Frontal cortex (tissue), 4 donors: ENCODE data around the gene PKD1. TPM values are rescaled to one million over a fixed set of nuclear protein-coding genes. Genes with fewer than 3 reads are reported as not detected.
"Not testable (repeated sequence)": the region's sequence is repeated elsewhere in the genome, so short reads cannot be mapped to it uniquely, and the experiment has no call there.

Experiments
- DNase-seq, 2 donors: peaks; one replicate each; pipeline ENCODE4 v3.0.0; 2012; ENCODE audit warnings: low spot score in 2 of 2
- FAIRE-seq: peaks from 2 replicates; lab custom pipeline; 2012; peaks lifted over from hg19 to GRCh38; lab: Jason Lieb, UNC
- total RNA-seq: library from RNA; depleted of rRNA; stranded (reverse); fragments of >200 nt; gene quantifications from one replicate; pipeline ENCODE4 v1.2.3, GENCODE V29; 2014
- donor health status: control.
- donor health status: control.
- donor health status: control.

PKD1 gene
- total RNA-seq, 1 donor from 2014 or later = 58.3 TPM

GRCh38 chr16:2111412-2112335 lies 24.0 kb downstream of the PKD1 start:
- not testable (repeated sequence) for FAIRE-seq, DNase-seq

- FAIRE-seq, DNase-seq: not testable (repeated sequence)
These were observed 24.7 kb downstream of the PKD1 start for GRCh38 chr16:2111009-2111353.

GRCh38 chr16:2110332-2111008 lies 25.2 kb downstream of the PKD1 start:
- not testable (repeated sequence) for DNase-seq, FAIRE-seq

- FAIRE-seq, DNase-seq: not testable (repeated sequence)
These were observed 25.8 kb downstream of the PKD1 start for GRCh38 chr16:2109872-2110271.

DNA sequence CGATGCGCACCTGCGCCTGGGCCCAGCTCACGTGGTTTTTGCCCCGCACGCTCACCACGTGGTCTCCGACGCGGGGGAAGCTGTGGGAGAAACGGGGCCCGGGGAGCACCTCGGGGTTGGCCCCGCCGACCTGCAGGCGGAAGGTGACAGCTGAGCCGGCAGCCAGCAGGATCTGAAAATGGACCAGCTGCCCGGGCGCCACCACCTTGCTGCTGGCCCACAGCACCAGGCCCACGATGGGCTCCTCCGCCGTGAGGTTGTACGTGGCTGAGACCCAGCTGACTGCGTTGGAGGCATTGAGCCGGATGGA lies 26.5 kb downstream of the PKD1 start:
- DNase-seq, FAIRE-seq: not testable (repeated sequence)

DNA sequence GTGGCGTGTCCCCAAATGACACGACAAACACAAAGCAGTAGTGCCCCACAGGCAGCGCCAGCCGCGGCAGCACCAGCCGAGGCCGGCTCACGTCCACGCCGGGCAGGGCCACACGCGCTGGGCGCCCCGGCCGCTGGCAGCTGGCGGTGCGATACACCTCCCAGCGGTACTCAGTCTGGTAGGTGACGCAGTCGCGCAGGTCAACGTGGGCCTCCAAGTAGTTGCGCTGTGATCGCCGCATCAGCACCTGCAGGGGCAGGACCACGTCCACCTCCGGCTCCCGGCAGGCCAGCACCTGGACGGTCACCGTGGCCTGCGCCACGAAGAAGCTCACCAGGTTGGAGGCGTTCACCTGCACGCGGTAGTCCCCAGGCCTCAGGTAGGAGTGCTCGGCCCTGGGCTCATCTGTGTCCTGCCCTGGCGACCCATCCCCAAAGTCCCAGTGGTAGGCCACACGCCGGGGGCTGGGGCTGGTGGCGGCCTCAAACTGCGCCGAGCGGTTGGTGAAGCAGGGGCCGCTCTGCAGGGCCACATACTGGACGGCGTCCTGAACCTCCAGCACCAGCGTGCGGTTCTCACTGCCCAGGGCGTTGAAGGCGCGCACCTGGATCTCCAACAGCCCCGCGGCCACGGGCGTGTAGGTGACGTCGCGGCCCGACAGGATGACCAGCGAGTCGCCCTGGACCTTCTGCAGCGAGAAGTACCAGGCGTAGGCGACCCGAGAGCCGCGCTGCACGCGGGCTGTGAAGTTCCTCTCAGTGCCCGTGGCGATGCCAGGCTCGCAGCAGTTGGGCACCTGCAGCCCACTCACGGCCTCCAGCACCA lies 27.0 kb downstream of the PKD1 start:
- DNase-seq, FAIRE-seq: not testable (repeated sequence)

DNA sequence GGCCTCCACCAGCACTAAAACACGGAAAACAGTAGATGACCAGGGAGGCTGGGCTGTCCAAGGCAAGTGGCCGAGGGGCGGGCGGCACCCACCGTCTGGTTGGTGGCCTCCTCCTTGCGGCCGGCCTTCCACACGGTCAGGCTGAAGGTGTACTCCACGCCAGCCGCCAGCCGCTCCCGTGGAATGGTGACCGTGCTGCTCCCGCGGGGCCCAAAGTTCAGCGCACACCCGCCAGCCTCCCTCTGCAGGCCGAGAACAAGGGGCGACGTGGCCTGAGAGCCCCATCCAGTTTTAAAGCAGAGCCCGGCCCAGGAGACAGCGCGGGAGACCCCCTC lies 27.9 kb downstream of the PKD1 start:
- not testable (repeated sequence) for DNase-seq, FAIRE-seq

DNA sequence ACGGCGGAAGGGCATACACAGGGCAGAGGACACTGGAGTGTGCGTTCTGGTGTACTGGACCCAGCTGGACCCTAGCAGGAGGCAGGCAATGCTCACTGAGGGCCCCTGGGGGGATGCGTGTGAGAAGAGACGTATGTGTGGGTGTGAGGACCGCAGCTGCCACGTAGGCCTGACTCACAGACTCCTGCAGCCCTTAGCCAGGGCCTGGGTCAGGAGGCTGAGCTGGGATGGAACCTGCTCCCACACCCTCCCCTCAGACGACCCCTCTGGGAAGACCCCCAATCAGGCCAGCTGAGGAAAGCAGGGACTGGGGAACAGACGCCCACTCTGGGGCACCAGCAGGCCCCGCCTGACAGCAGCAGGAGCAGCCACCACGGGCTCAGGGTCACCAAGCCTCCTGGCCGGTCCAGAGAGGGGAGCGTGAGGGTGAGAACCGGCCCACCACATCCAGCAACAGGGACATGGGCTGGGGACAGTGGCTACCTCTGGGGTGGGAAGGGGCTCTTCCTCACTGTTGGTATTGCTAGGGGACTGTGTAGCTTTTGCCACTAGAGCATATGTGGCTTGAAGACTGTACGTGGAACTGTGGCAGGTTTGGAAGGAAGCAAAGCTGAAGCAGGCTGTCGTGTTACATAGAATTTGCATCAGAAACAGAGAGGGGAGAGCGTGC lies 28.4 kb downstream of the PKD1 start:
- DNase-seq, FAIRE-seq: not testable (repeated sequence)

DNA sequence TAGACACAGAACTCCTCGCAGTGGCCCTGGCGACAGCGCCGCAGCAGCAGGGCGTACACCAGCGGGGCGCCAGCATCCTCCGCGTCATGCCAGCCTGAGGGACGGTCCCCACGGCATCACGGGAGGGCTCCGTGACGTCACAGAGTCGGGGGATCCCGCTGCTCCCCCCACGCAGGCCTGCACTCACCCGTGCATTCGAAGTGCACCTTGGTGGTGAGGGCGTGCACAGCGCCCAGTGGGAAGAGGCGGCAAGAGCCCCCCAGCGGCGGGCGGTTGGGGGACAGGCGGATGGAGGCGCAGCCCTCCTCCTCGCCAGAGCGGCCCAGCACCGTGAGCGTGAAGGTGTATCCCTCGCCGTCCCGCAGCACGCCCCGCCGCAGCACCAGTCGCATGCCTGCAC lies 29.5 kb downstream of the PKD1 start:
- not testable (repeated sequence) for DNase-seq, FAIRE-seq

GRCh38 chr16:2105769-2106168 lies 29.9 kb downstream of the PKD1 start:
- not testable (repeated sequence) for DNase-seq, FAIRE-seq

DNA sequence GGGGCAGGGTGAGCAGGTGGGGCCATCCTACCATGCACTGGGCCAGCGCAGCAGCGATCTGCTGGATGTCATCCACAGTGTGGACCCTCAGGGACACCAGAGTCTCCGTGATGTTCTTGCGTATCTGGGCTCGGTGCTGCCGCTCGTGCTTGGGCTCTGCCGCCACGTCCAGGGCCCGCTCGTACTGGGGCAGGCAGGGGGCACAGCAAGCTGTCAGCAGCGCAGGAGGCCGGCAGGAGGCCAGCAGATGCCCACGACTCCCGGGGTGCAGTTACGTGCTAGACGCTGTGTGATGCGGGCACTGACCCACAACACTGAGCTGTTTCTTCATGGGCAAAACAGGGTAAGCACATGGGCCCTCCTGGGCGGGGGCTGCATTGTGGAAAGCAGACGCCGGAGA lies 30.4 kb downstream of the PKD1 start:
- FAIRE-seq = not testable (repeated sequence)

DNA sequence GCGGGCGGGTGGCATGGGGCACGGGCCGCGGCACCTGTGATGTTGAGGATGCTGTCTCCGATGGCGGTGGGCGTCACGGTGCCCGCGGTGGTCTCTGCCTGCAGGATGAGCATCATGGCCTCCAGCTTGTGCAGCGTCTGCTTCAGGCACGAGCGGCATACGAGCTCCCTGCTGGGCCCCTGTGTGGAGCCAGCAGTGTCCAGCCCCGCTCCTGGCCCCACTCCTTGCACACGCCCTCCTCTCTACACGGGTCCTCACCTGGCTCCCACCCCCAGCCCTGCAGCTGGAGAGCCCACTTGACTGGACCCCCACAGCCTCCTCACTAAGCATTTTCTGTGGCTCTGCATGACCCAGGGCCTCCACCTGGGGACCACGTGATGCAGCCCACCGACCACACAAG lies 31.2 kb downstream of the PKD1 start:
- not testable (repeated sequence) for DNase-seq, FAIRE-seq

More for the DNA sequence above, 30.4 kb downstream of the PKD1 start:
- not testable (repeated sequence) for DNase-seq

GRCh38 chr16:2102471-2102870 lies 33.2 kb downstream of the PKD1 start:
- no peak for FAIRE-seq

DNA sequence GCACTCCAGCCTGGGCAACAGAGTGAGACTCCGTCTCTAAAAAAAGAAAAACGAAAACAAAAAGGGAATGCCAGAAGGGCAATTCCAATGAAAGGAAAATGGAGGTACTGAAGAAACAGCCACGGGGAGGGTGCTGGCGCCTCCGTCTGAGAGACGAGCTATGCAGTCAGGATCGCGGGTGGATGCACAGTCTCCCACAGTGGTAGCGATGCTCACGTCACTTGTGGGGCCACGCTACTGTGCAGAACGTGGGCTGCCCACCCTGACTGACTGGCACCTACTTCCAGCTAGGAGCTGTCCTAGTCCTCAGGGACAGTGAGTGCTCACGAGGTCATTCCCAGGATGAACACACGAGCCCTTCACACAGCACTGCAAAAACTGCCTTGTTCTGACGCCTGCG lies 34.1 kb downstream of the PKD1 start:
- not testable (repeated sequence) for DNase-seq, FAIRE-seq

More at GRCh38 chr16:2102471-2102870, 33.2 kb downstream of the PKD1 start:
- DNase-seq = no peak

DNA sequence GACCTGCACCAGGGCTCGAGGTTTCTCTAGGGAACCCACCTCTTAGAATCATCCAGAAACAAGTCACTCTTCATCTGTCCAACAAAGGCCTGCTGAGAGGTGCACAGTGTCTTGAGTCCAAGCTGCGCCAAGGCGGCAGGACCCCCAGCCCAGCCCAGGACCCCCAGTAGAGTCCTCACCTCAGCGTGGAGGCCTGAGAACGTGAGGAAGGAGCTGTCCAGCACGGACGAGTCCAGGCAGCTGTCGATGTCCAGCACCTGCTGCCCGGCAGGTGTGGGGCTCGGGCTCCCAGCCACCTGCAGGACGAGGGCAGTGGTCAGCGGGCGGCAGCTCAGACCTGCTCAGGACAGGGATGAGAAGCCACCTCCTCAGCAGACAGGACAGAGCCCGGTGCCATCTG lies 38.0 kb downstream of the PKD1 start:
- not testable (repeated sequence) for FAIRE-seq, DNase-seq

GRCh38 chr16:2096853-2097595 lies 38.7 kb downstream of the PKD1 start:
- DNase-seq (no peak), FAIRE-seq (no peak)

GRCh38 chr16:2095918-2096582 lies 39.6 kb downstream of the PKD1 start:
- no peak for FAIRE-seq

DNA sequence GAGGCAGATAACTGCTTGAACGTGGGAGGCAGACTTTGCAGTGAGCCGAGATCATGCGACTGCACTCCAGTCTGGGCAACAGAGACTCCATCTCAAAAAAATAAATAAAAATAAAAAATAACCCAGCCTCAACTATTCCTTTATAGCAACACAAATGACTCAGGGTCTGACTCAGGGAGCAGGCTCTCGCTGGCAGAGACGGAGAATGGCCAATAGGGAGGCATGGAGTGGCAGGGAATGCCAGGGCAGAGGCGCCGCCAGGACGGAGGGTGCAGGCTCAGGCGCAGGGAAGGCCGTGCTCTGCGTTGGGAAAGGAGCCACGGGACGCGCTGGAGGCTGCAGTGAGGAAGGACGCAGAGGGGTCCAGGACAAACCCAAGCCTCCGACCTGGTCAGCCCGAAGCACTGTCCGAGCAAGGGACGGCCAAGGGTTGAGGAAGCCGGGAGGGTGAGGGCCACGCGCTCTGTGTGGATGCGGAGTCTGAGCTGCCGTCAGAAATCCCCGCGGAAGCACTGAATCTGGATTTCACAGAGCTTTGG lies 40.3 kb downstream of the PKD1 start:
- no peak for DNase-seq

More at GRCh38 chr16:2095918-2096582, 39.6 kb downstream of the PKD1 start:
- no peak for DNase-seq

More for the DNA sequence above, 40.3 kb downstream of the PKD1 start:
- no peak for FAIRE-seq
